ENCODE results near the gene MARCHF11.

MARCHF11 gene

DNA sequence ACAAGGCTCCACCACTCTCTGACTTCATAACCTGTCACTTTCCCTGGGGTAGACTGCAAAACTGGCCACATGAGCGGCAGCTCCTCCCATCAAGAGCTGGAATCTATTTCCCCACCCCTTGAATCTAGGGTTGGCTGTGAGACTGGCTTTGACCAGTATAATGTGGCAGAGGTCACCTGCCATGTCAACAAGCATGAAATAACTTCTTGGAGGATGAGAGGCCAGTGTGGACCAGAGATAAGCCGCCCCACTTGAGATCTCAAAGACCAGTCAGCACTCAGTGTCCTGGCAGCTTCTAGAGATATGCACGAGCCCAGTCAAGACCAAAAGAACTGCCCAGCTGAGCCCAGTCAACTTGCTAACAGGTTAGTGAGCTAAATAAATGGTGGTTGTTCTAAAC is 59.0 kb downstream of the MARCHF11 start:
- TF ChIP-seq, protein P1, sequence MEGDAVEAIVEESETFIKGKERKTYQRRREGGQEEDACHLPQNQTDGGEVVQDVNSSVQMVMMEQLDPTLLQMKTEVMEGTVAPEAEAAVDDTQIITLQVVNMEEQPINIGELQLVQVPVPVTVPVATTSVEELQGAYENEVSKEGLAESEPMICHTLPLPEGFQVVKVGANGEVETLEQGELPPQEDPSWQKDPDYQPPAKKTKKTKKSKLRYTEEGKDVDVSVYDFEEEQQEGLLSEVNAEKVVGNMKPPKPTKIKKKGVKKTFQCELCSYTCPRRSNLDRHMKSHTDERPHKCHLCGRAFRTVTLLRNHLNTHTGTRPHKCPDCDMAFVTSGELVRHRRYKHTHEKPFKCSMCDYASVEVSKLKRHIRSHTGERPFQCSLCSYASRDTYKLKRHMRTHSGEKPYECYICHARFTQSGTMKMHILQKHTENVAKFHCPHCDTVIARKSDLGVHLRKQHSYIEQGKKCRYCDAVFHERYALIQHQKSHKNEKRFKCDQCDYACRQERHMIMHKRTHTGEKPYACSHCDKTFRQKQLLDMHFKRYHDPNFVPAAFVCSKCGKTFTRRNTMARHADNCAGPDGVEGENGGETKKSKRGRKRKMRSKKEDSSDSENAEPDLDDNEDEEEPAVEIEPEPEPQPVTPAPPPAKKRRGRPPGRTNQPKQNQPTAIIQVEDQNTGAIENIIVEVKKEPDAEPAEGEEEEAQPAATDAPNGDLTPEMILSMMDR (conservative IDR thresholded peaks at IDR 0.05; ENCODE audit: low read depth, low read length) = no peak
- Histone ChIP-seq H3K27ac (no peak overlapping the region), H3K79me2 (ENCODE audit: insufficient read depth, low read depth) (no peaks in the 10 kb centered on the region), H2AFZ (ENCODE audit: low read depth) (no peak overlapping the region), H3K4me3 (IDR thresholded peaks at IDR 0.05; ENCODE audit: insufficient read depth, low read depth, low read length) (no peak overlapping the region), H4K20me1 (ENCODE audit: insufficient read depth) (no peaks in the 10 kb centered on the region), H3K4me2 (no peak overlapping the region), H3K36me3 (ENCODE audit: insufficient read depth) (no peaks in the 10 kb centered on the region), H3K4me1 (ENCODE audit: low read depth, poor library complexity, severe bottlenecking) (peaks cover 21% of the 10 kb centered on the region), H3K27me3 (ENCODE audit: insufficient read depth, low read depth) (no peaks in the 10 kb centered on the region), H3K9ac (no peak overlapping the region)

DNA sequence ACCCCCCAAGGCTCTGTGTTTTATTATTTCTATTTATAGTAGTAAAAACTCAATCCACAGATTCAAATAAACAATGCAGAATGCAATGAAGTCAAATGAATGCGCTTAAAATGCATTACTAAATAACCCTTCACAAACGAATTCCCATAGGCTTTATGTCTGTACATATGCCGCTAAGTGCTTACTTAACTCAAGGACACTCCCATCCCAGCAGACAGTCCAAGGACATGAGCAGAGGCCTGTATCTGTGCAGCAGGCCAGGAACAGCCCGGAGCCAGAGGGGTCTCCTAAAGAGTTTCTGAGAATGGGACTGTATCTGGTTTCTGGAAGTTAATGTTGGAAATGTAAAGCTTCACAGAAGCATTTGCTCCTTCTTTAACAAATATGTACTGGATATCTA is 59.8 kb downstream of the MARCHF11 start:
- Histone ChIP-seq H3K27ac (no peak overlapping the region), H3K36me3 (ENCODE audit: insufficient read depth) (no peaks in the 10 kb centered on the region), H3K27me3 (ENCODE audit: insufficient read depth, low read depth) (no peaks in the 10 kb centered on the region), H4K20me1 (ENCODE audit: insufficient read depth) (no peaks in the 10 kb centered on the region), H2AFZ (ENCODE audit: low read depth) (no peak overlapping the region), H3K4me3 (IDR thresholded peaks at IDR 0.05; ENCODE audit: insufficient read depth, low read depth, low read length) (no peak overlapping the region), H3K79me2 (ENCODE audit: insufficient read depth, low read depth) (no peaks in the 10 kb centered on the region), H3K4me1 (ENCODE audit: low read depth, poor library complexity, severe bottlenecking) (peaks cover 23% of the 10 kb centered on the region), H3K4me2 (no peak overlapping the region), H3K9ac (no peak overlapping the region)
- TF ChIP-seq, protein P1 (conservative IDR thresholded peaks at IDR 0.05; ENCODE audit: low read depth, low read length) = no peak

DNA sequence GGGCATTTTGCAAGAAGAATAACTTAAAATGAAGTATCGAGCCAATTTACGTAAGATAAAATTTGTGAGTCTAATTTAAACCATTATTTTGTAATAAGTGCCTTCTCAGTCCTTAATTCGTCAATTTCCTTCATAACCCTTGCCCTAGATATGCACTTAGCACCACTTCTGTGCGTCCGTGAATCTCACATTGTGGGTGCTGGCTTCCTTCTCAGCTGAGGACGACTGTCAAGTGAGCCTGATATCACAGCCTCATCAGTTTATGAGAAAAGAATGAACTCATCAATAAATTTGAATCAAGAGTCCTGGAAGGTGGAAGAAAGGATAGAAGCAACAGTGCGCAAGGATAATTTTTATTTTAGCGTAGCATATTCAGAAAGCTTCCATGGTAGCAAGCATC is 64.5 kb downstream of the MARCHF11 start:
- no peak overlapping the region for H3K9ac ChIP-seq
- H3K4me3 ChIP-seq (IDR thresholded peaks at IDR 0.05; ENCODE audit: insufficient read depth, low read depth, low read length) = no peak overlapping the region
- TF ChIP-seq, protein P1 (conservative IDR thresholded peaks at IDR 0.05; ENCODE audit: low read depth, low read length) = no peak
- H4K20me1 ChIP-seq (ENCODE audit: insufficient read depth) = no peaks in the 10 kb centered on the region
- no peaks in the 10 kb centered on the region for H3K36me3 ChIP-seq (ENCODE audit: insufficient read depth)
- no peak overlapping the region for H3K4me2 ChIP-seq
- H3K27ac ChIP-seq = no peak overlapping the region
- H3K4me1 ChIP-seq (ENCODE audit: low read depth, poor library complexity, severe bottlenecking) = peaks cover 23% of the 10 kb centered on the region
- H2AFZ ChIP-seq (ENCODE audit: low read depth) = no peak overlapping the region
- no peaks in the 10 kb centered on the region for H3K79me2 ChIP-seq (ENCODE audit: insufficient read depth, low read depth)
- no peaks in the 10 kb centered on the region for H3K27me3 ChIP-seq (ENCODE audit: insufficient read depth, low read depth)

DNA sequence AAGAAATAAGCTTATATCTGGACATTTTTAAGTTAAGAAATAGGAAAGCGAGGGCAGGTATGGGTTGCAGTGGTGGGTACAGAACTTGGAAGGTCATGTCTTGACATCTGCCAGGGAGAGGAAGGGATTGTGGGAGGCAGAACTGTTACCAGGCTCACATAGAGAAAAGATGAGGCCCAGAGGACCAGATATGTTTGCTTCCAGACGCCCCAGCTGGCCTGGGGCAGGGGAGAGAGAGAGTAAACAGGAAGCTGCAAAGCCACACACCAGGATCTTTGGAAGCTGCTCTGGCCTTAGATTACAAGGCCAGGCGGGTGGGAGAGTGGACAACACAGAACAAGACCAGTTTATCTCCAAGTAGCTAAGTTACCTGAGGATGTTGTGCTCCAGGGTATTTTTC is 71.2 kb downstream of the MARCHF11 start:
- Histone ChIP-seq H4K20me1 (ENCODE audit: insufficient read depth) (no peaks in the 10 kb centered on the region), H3K27ac (no peak overlapping the region), H3K9ac (no peak overlapping the region), H3K4me2 (no peak overlapping the region), H3K4me1 (ENCODE audit: low read depth, poor library complexity, severe bottlenecking) (no peaks in the 10 kb centered on the region), H3K36me3 (ENCODE audit: insufficient read depth) (no peaks in the 10 kb centered on the region), H2AFZ (ENCODE audit: low read depth) (no peak overlapping the region), H3K4me3 (IDR thresholded peaks at IDR 0.05; ENCODE audit: insufficient read depth, low read depth, low read length) (no peak overlapping the region), H3K79me2 (ENCODE audit: insufficient read depth, low read depth) (no peaks in the 10 kb centered on the region), H3K27me3 (ENCODE audit: insufficient read depth, low read depth) (no peaks in the 10 kb centered on the region)
- TF ChIP-seq, protein P1 (conservative IDR thresholded peaks at IDR 0.05; ENCODE audit: low read depth, low read length) = no peak

Data from KMS-11 (cell line).